ENCODE results near the gene DOK5. TPM values are rescaled to one million over a fixed set of nuclear protein-coding genes. Genes with fewer than 3 reads are reported as not detected.

DOK5 gene
- total and polyA plus RNA-seq, 2 of the 8 experiments (the other 6 are each of a cell fraction or from before 2014, with no cell fraction given): 8.9 to 15.0 TPM

GRCh38 chr20:54499111-54499510 lies 23.7 kb downstream of the DOK5 start:
- no peak overlapping the region for H2BK120ac ChIP-seq (replicated peaks; ENCODE audit: low read depth, low read length)
- no peak overlapping the region for H3K4me3 ChIP-seq (ENCODE audit: extremely low read depth in 1 of 4, insufficient read depth in 2 of 4, low read depth in 3 of 4, low read length in 4 of 4)
- H3K4ac ChIP-seq (replicated peaks; ENCODE audit: insufficient read length, low read depth, low read length): no peak overlapping the region
- ChIA-PET POLR2A (ENCODE audit: partially characterized antibody) (no interaction called here), CTCF (ENCODE audit: partially characterized antibody) (no interaction called here)
- H3K56ac ChIP-seq (replicated peaks; ENCODE audit: insufficient read length, low read depth, low read length): no peak overlapping the region
- H3K27me3 ChIP-seq (replicated peaks in 1 of 4; ENCODE audit: control insufficient read depth in 3 of 4, extremely low read depth in 1 of 4, insufficient read depth in 3 of 4, low read length in 3 of 4): no peaks in the 10 kb centered on the region
- H3K18ac ChIP-seq (ENCODE audit: extremely low read depth, low read length): no peak overlapping the region
- H3K4me2 ChIP-seq (ENCODE audit: insufficient read depth in 1 of 2, low read depth in 2 of 2, low read length in 2 of 2): no peak overlapping the region
- FAIRE-seq (no peak), DNase-seq (ENCODE audit: low read depth in 1 of 2, low spot score in 2 of 2) (no peak)
- no peak overlapping the region for H3K27ac ChIP-seq (ENCODE audit: low read depth, low read length)
- no peak overlapping the region for H2BK15ac ChIP-seq (ENCODE audit: low read length)
- no peak overlapping the region for H3K23ac ChIP-seq (ENCODE audit: insufficient read length)
- H2BK5ac ChIP-seq (ENCODE audit: low read depth, low read length): no peak overlapping the region
- no peaks in the 10 kb centered on the region for H4K20me1 ChIP-seq (replicated peaks in 1 of 2; ENCODE audit: control insufficient read depth in 1 of 2, insufficient read depth in 2 of 2, low read length in 2 of 2)
- no peak overlapping the region for H3K14ac ChIP-seq (ENCODE audit: insufficient read length)
- H3K79me2 ChIP-seq (ENCODE audit: control insufficient read depth in 1 of 2, insufficient read depth in 2 of 2, low read length in 2 of 2): no peaks in the 10 kb centered on the region
- no peak overlapping the region for H2AK5ac ChIP-seq (ENCODE audit: low read depth, low read length)
- H2AFZ ChIP-seq (ENCODE audit: low read length): no peak overlapping the region
- no peak overlapping the region for H2BK12ac ChIP-seq (ENCODE audit: low read depth, low read length)
- WGBS, 2 experiments (ENCODE audit: extremely low coverage in 1 of 2, insufficient coverage in 1 of 2, insufficient read length in 1 of 2, insufficient replicate concordance in 2 of 2, low coverage in 1 of 2, low lambda C conversion rate in 2 of 2, missing lambda C conversion rate in 1 of 2): 100% methylated on average over 1 of the region's 1 CpG; no CpG with 5 or more reads in 1 of the 2 experiments
- no peaks in the 10 kb centered on the region for H3K23me2 ChIP-seq (ENCODE audit: low read depth, low read length)
- H2BK20ac ChIP-seq (ENCODE audit: low read length): no peak overlapping the region
- no peak overlapping the region for H4K8ac ChIP-seq (ENCODE audit: extremely low read depth, insufficient read depth, low read length)
- no peak overlapping the region for H4K5ac ChIP-seq (ENCODE audit: insufficient read length, low read depth, low read length)
- H3K79me1 ChIP-seq (ENCODE audit: low read depth, low read length): no peaks in the 10 kb centered on the region; the same call in 1 of the 2 replicates
- no peaks in the 10 kb centered on the region for H3K36me3 ChIP-seq (ENCODE audit: control insufficient read depth in 2 of 4, insufficient read depth in 4 of 4, low read length in 3 of 4)
- no peaks in the 10 kb centered on the region for H3K4me1 ChIP-seq (replicated peaks in 1 of 4; ENCODE audit: control insufficient read depth in 3 of 4, insufficient read depth in 4 of 4, low read length in 3 of 4)
- no peak overlapping the region for H3K9ac ChIP-seq (replicated peaks in 1 of 4; ENCODE audit: extremely low read depth in 1 of 4, low read depth in 3 of 4, low read length in 3 of 4)
- H3K9me3 ChIP-seq (ENCODE audit: insufficient read depth in 2 of 2, low read depth in 1 of 2, low read length in 1 of 2): no peaks in the 10 kb centered on the region
- no peak overlapping the region for H4K91ac ChIP-seq (replicated peaks; ENCODE audit: insufficient read length, low read length)
- TF ChIP-seq CTBP2 (IDR thresholded peaks at IDR 0.05; ENCODE audit: borderline replicate concordance, insufficient read depth, insufficient read length, low read length) (no peak), TAF1 (IDR thresholded peaks at IDR 0.05; ENCODE audit: low read depth, low read length) (no peak), MAX (IDR thresholded peaks at IDR 0.05) (no peak), ATF2 (IDR thresholded peaks at IDR 0.05; ENCODE audit: low read length) (no peak), JUND (IDR thresholded peaks at IDR 0.05; ENCODE audit: low read length) (no peak), SP4 (IDR thresholded peaks at IDR 0.05; ENCODE audit: low read length) (no peak), HDAC6 (IDR thresholded peaks at IDR 0.05; ENCODE audit: low read depth, low read length) (no peak), CHD2 (IDR thresholded peaks at IDR 0.05; ENCODE audit: low read length) (no peak), NANOG (IDR thresholded peaks at IDR 0.05; ENCODE audit: insufficient read depth, low read depth, low read length, poor library complexity, severe bottlenecking) (no peak), ATF3 (IDR thresholded peaks at IDR 0.05; ENCODE audit: insufficient read depth, low read depth, low read length) (no peak), ZNF274 (IDR thresholded peaks at IDR 0.05; ENCODE audit: borderline replicate concordance, extremely low read depth, low read length) (no peak), CHD1 (IDR thresholded peaks at IDR 0.05; ENCODE audit: low read depth, low read length) (no peak), SP2 (IDR thresholded peaks at IDR 0.05; ENCODE audit: low read length) (no peak)
